Measurements from ENCODE around the gene TTLL6. TPM values are rescaled to one million over a fixed set of nuclear protein-coding genes. Genes with fewer than 3 reads are reported as not detected.
"Not testable (repeated sequence)": the region's sequence is repeated elsewhere in the genome, so short reads cannot be mapped to it uniquely, and the experiment has no call there.

The TTLL6 gene
- total and polyA plus RNA-seq, 5 experiments from 2014 or later: not detected

DNA sequence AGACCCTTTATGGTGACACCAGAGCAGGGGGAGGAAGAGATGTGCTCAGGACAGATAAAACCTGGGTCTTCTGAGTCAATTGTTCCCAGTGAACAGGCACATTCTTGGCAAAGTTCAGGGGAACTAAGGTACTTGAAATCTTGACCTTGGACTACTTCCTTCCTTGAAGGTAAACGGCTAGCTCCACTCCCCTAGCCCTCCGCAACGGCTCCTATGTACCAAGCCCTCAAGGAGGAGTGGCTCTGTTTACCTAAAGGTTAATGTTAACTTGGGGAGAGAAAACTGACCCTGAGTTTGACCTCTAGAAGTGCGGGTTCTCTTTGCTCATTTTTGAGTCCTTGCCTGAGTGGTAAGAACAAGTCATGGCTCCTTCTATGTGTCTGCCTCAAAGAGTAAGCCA, 7.8 kb downstream of the TTLL6 start:
- Mint-ChIP-seq H3K4me1 (peaks cover 0 to 2% (median under 1%) of the 10 kb centered on the region in 4 donors), H3K27me3 (peaks cover 3 to 12% (median 11%) of the 10 kb centered on the region in 5 donors), H3K36me3 (no peaks in the 10 kb centered on the region), H3K27ac (no peak overlapping the region), H3K4me3 (no peak overlapping the region), H3K9me3 (no peaks in the 10 kb centered on the region)
- no peak for ATAC-seq
- DNase-seq: no peak
- POLR2A ChIA-PET: no interaction called here

DNA sequence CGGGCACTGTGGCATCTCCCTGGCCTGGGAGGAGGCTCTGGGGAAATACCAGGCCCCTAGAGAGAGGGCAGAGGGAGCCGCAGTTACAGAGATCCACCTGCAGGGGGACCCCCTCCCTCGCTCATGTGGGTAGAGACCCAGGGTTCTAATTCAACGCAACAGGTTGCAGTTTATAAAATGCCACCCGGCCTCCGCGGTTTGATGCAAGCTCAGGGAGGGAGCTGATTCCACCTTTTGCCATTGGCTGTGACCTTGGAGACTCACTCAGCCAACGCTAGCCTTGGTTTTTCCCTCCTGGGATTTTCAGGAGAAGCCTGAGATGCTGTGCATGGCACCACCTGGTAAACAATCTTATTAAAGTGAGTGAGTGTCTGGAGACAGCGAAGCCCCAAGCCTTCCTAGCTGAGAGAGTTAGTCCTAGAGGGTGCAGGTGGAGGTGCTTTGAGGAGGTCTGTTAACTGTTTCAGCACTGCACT, 12.1 kb downstream of the TTLL6 start:
- Mint-ChIP-seq H3K9me3 (no peaks in the 10 kb centered on the region), H3K4me1 (peaks cover 0 to 2% (median under 1%) of the 10 kb centered on the region in 4 donors), H3K36me3 (no peaks in the 10 kb centered on the region), H3K27ac (peak overlapping the region in 1 of 10 donors; percentile 26), H3K4me3 (no peak overlapping the region), H3K27me3 (peaks cover 4 to 28% (median 11%) of the 10 kb centered on the region in 5 donors)
- peak; percentile 87 to 89 for ATAC-seq
- POLR2A ChIA-PET: interaction anchor here (0.9 to 1.5 kb wide), 2 partner anchors 11 to 74 kb away, joined by 3 to 5 read pairs; no protein-coding TSS in a partner anchor
- peak; percentile 46 to 76 (median 64) for DNase-seq

GRCh38 chr17:48800626-48801217, 16.3 kb downstream of the TTLL6 start:
- no peak overlapping the region for H3K4me3 Mint-ChIP-seq
- no peak for ATAC-seq
- peaks cover 7 to 43% (median 22%) of the 10 kb centered on the region in 5 donors for H3K27me3 Mint-ChIP-seq
- H3K36me3 Mint-ChIP-seq: no peaks in the 10 kb centered on the region
- no peak overlapping the region for H3K27ac Mint-ChIP-seq
- POLR2A ChIA-PET: no interaction called here
- no peak for DNase-seq
- H3K4me1 Mint-ChIP-seq: peaks cover 0 to 2% (median under 1%) of the 10 kb centered on the region in 4 donors
- no peaks in the 10 kb centered on the region for H3K9me3 Mint-ChIP-seq

DNA sequence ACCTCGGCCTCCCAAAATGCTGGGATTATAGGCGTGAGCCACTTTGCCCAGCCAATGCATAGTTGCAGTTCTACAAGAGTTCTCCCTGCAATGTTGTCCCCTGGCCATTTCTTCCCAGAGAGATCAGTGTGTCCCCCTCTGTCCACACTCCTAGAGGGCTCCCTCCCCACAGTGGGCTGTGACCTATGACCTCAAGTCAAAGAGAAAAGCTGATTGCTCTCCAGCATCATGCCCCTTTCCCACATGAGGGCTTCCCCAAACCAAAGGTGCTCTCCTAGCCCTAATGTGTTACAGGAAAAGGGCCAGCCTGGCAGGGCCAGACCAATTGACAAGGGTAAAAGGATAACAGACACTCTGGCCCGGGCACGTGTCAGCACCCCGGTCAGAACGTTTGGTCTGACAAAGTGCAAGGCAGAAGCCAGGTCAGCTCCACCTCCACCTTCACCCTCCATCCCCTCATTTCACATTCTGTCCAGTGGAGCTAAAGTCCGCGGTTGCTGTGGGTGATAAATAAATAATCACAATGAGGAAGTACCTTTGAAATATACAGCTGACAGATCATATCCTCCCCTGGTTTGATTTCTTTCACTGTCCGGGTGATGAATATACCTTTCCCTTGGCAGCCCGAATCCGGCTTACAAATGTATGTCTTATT, 17.8 kb downstream of the TTLL6 start:
- Mint-ChIP-seq H3K4me1 (no peaks in the 10 kb centered on the region), H3K27me3 (peaks cover 10 to 42% (median 24%) of the 10 kb centered on the region in 5 donors), H3K9me3 (no peaks in the 10 kb centered on the region), H3K4me3 (no peak overlapping the region), H3K27ac (no peak overlapping the region), H3K36me3 (no peaks in the 10 kb centered on the region)
- ATAC-seq (no peak), DNase-seq (no peak)
- POLR2A ChIA-PET: no interaction called here

- H3K9me3 Mint-ChIP-seq, H3K36me3 Mint-ChIP-seq, H3K4me1 Mint-ChIP-seq, ATAC-seq, DNase-seq, H3K27ac Mint-ChIP-seq, H3K4me3 Mint-ChIP-seq, POLR2A ChIA-PET: not testable (repeated sequence)
- H3K27me3 Mint-ChIP-seq: peaks cover 20 to 63% (median 37%) of the 10 kb centered on the region in 5 donors
Observed at GRCh38 chr17:48796163-48796522, 20.9 kb downstream of the TTLL6 start.

- H3K27ac Mint-ChIP-seq: no peak overlapping the region
- H3K36me3 Mint-ChIP-seq: no peaks in the 10 kb centered on the region
- H3K9me3 Mint-ChIP-seq: no peaks in the 10 kb centered on the region
- H3K27me3 Mint-ChIP-seq: peaks cover 20 to 63% (median 37%) of the 10 kb centered on the region in 5 donors
- H3K4me3 Mint-ChIP-seq: no peak overlapping the region
- POLR2A ChIA-PET: no interaction called here
- ATAC-seq (no peak), DNase-seq (no peak)
- peaks cover 2 to 6% (median 4%) of the 10 kb centered on the region in 4 donors for H3K4me1 Mint-ChIP-seq
Observed at GRCh38 chr17:48795444-48796162, 21.4 kb downstream of the TTLL6 start.

DNA sequence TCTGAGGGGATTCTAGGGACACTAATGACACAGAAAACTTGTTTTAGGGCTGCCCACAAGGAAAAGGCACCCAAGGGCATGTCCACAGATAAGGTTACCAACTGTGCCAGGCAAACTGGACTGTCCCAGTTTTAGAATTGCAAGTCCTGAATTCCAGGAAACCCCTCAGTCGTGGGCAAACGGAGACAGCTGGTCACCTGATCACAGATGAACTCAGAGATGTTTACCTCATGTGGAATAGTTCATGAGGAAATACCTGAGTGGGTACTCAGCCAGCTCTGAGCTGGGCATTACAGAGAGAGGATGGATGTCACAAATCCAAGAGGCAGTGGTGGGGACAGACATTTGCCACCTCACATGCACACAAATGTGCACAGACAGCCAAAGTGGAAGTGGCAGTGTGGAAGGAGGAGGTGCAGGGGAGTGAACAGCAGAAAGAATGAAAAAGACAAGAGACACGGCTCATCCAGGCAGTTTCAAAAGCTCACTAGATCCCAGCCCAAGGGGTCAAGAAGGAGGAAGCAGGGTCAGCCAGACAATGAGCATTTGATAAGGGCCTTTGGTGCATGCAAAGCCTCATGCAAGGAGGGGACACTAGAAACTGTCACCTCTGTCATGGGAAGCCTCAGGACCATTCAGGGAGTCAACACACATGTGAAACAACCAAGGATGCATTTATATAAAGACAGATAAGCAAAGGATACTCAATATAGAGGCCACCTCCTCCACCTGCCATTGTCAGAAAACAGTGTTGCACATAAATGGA, 24.8 kb downstream of the TTLL6 start:
- Mint-ChIP-seq H3K4me1 (peaks cover 2 to 6% (median 4%) of the 10 kb centered on the region in 4 donors), H3K27ac (peak overlapping the region in 1 of 10 donors; percentile 24), H3K36me3 (no peaks in the 10 kb centered on the region), H3K4me3 (no peak overlapping the region), H3K9me3 (no peaks in the 10 kb centered on the region), H3K27me3 (peaks cover 25 to 77% (median 43%) of the 10 kb centered on the region in 5 donors)
- ATAC-seq: no peak
- POLR2A ChIA-PET: no interaction called here
- no peak for DNase-seq

DNA sequence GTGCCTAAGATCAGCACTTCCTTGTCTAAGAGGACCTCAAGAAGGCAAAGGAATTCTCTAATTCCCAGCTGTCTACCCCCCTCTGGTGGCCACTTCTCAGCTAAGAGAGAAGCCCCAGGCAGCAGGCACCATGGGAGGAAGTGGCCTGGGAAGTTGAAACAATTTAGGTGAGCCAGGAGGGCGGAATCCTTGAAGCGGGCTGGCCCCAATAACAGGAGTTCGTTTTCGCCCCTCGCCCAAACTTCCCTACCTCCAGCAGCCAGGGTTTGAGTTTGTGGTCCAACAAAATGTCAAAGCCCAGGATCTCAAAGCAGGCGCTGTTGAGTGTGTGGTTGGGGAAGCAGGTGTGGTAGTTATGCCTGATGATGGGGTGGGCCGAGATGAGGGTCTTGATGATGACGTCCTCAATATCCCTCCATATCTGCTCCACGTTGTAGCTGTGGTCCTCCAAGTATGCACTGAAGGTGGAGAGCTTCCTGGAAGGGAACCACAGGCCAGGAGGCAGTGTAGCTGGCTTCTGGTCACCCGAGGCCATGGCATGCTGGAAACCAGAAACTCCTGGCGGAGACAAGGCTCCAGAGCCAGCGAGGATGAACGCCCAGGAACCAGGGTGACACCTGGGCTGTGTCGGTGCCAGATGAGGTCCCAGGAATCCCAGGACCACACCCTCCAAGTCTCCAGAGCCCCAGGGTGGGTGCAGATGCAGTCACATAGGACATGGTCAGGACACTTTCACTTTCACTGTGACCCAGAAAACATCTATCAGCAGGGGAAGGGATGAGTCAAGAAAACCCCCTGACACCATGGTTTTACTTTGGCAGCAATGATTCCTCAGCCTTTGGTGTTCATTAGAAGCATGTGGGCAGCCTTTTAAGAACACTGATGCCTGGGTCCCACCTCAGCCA, 25.6 kb downstream of the TTLL6 start:
- H3K4me3 Mint-ChIP-seq: no peak overlapping the region

DNA sequence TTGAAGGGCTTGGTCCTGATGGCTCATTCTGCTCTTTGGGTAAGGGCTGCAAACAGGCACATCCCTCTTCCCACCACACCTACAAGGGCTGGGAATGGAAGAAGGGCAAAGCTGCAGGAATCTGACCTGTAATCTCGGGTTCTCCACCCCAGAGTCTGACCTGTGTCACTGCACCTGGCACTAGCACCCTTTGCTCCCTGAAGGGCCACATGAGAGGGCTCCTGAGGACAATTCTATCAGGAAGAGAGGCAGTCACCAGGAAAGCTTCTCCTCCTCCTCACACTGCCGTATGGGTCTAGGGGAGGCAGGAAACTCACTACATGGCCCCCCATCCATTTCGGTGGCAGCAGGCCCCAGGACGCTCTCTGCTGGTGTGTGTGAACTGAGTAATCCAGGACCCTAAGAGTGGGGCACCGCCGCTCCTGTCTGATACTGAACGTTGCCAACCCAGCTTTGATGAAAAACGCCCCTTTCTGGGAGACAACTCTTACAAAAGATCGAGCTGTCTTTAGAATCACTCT, 26.4 kb downstream of the TTLL6 start:
- Mint-ChIP-seq H3K4me1 (peaks cover 2 to 6% (median 4%) of the 10 kb centered on the region in 4 donors), H3K27me3 (peaks cover 25 to 87% (median 40%) of the 10 kb centered on the region in 5 donors), H3K9me3 (no peaks in the 10 kb centered on the region), H3K4me3 (no peak overlapping the region), H3K27ac (no peak overlapping the region), H3K36me3 (no peaks in the 10 kb centered on the region)
- no peak for DNase-seq
- peak; percentile 16 to 35 for ATAC-seq
- POLR2A ChIA-PET: interaction anchor here (1.1 kb wide), 1 partner anchor 112 kb away, joined by 3 read pairs; no protein-coding TSS in a partner anchor

More for the DNA sequence above, 25.6 kb downstream of the TTLL6 start:
- H3K27me3 Mint-ChIP-seq: peaks cover 25 to 82% (median 41%) of the 10 kb centered on the region in 5 donors
- H3K4me1 Mint-ChIP-seq: peaks cover 2 to 6% (median 4%) of the 10 kb centered on the region in 4 donors
- no peak overlapping the region for H3K27ac Mint-ChIP-seq
- no peaks in the 10 kb centered on the region for H3K36me3 Mint-ChIP-seq
- DNase-seq (peak in 4 of 10 donors; percentile 7 to 14 (median 10)), ATAC-seq (peak; percentile 39 to 64)
- POLR2A ChIA-PET: interaction anchor here (1.1 kb wide), 1 partner anchor 113 kb away, joined by 3 read pairs; no protein-coding TSS in a partner anchor
- no peaks in the 10 kb centered on the region for H3K9me3 Mint-ChIP-seq

DNA sequence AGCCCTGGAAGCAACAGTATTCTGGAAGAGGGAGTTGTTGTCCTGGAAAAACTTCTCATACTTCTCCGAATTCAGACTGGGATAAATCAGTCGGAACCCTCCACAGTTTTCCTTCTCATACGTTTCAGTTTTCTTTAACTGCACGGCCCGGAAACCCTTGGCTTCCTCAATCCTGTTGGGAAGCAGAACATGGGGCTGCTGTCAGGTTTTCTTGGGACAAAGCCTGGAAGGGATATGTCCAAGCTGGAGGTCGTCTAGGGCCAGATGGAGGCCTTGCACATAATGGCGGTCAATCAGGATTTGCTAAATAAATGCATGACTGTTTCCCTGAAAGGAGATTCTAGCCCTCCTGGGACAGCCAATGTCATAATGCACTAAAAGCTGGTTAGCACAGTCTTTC, 29.2 kb downstream of the TTLL6 start:
- POLR2A ChIA-PET: no interaction called here

GRCh38 chr17:48779421-48779820, 37.6 kb downstream of the TTLL6 start:
- Mint-ChIP-seq H3K4me1 (no peaks in the 10 kb centered on the region), H3K9me3 (no peaks in the 10 kb centered on the region), H3K27me3 (peaks cover 0 to 20% (median 11%) of the 10 kb centered on the region in 5 donors), H3K27ac (no peak overlapping the region), H3K4me3 (no peak overlapping the region), H3K36me3 (no peaks in the 10 kb centered on the region)
- no peak for ATAC-seq
- POLR2A ChIA-PET: no interaction called here
- no peak for DNase-seq

More for the DNA sequence above, 29.2 kb downstream of the TTLL6 start:
- Mint-ChIP-seq H3K27ac (no peak overlapping the region), H3K4me3 (no peak overlapping the region), H3K27me3 (peaks cover 21 to 69% (median 36%) of the 10 kb centered on the region in 5 donors), H3K36me3 (no peaks in the 10 kb centered on the region), H3K9me3 (no peaks in the 10 kb centered on the region), H3K4me1 (peaks cover 2 to 6% (median 4%) of the 10 kb centered on the region in 4 donors)
- no peak for ATAC-seq
- no peak for DNase-seq
